Duodenal mucosa (tissue), 2 donors: ENCODE measurements around the gene PRKG1.
"Not testable (repeated sequence)": the region's sequence is repeated elsewhere in the genome, so short reads cannot be mapped to it uniquely, and the experiment has no call there.

Experiments used
- H3K27ac ChIP-seq: one replicate; pipeline ENCODE4 v1.7.0; 2013; ENCODE audit warnings: low read depth, low read length
- H3K27me3 ChIP-seq, 2 donors: one replicate each; pipeline ENCODE4 v1.7.0; 2013; ENCODE audit warnings: low read length in 2 of 2, control low read depth in 1 of 2; ENCODE audit not compliant: insufficient read depth in 2 of 2, control insufficient read depth in 1 of 2
- H3K36me3 ChIP-seq, 2 donors: one replicate each; pipeline ENCODE4 v1.7.0; 2013; ENCODE audit warnings: low read length in 2 of 2, control low read depth in 1 of 2; ENCODE audit not compliant: insufficient read depth in 2 of 2, control insufficient read depth in 1 of 2
- H3K4me1 ChIP-seq, 2 donors: one replicate each; pipeline ENCODE4 v1.7.0; 2013; ENCODE audit warnings: low read length in 2 of 2, control low read depth in 1 of 2; ENCODE audit not compliant: insufficient read depth in 2 of 2, control insufficient read depth in 1 of 2
- H3K4me3 ChIP-seq, 2 donors: one replicate each; pipeline ENCODE4 v1.7.0; 2013; ENCODE audit warnings: low read length in 2 of 2, low read depth in 1 of 2
- H3K9ac ChIP-seq, 2 donors: one replicate each; pipeline ENCODE4 v1.7.0; 2013; ENCODE audit warnings: low read length in 2 of 2, low read depth in 1 of 2
- H3K9me3 ChIP-seq, 2 donors: one replicate each; pipeline ENCODE4 v1.7.0; 2013; ENCODE audit warnings: low read length in 2 of 2, control low read depth in 1 of 2; ENCODE audit not compliant: control insufficient read depth in 1 of 2

PRKG1 gene

GRCh38 chr10:51186361-51186760 lies 112.1 kb downstream of the PRKG1 start:
- no peak overlapping the region for H3K27ac ChIP-seq
- H3K9ac ChIP-seq, result no peak overlapping the region
- H3K4me1 ChIP-seq, result no peaks in the 10 kb centered on the region
- no peak overlapping the region for H3K4me3 ChIP-seq
- no peaks in the 10 kb centered on the region for H3K27me3 ChIP-seq
- H3K9me3 ChIP-seq, result no peaks in the 10 kb centered on the region
- no peaks in the 10 kb centered on the region for H3K36me3 ChIP-seq

GRCh38 chr10:51188008-51188407 lies 113.7 kb downstream of the PRKG1 start:
- Histone ChIP-seq H3K9ac (no peak overlapping the region), H3K27me3 (no peaks in the 10 kb centered on the region), H3K4me1 (no peaks in the 10 kb centered on the region), H3K4me3 (no peak overlapping the region), H3K36me3 (no peaks in the 10 kb centered on the region), H3K27ac (no peak overlapping the region), H3K9me3 (no peaks in the 10 kb centered on the region)

- Histone ChIP-seq H3K4me3 (no peak overlapping the region), H3K4me1 (no peaks in the 10 kb centered on the region), H3K9ac (no peak overlapping the region), H3K9me3 (no peaks in the 10 kb centered on the region), H3K36me3 (no peaks in the 10 kb centered on the region), H3K27ac (no peak overlapping the region), H3K27me3 (no peaks in the 10 kb centered on the region)
Measured at GRCh38 chr10:51188866-51189265, 114.6 kb downstream of the PRKG1 start.

GRCh38 chr10:51196508-51197175 lies 122.4 kb downstream of the PRKG1 start:
- H3K4me3 ChIP-seq, result no peak overlapping the region
- no peaks in the 10 kb centered on the region for H3K4me1 ChIP-seq
- H3K27ac ChIP-seq, result no peak overlapping the region
- no peaks in the 10 kb centered on the region for H3K27me3 ChIP-seq
- H3K36me3 ChIP-seq, result no peaks in the 10 kb centered on the region
- H3K9ac ChIP-seq, result no peak overlapping the region
- H3K9me3 ChIP-seq, result no peaks in the 10 kb centered on the region

- Histone ChIP-seq H3K4me3 (no peak overlapping the region), H3K27me3 (no peaks in the 10 kb centered on the region), H3K4me1 (no peaks in the 10 kb centered on the region), H3K9me3 (no peaks in the 10 kb centered on the region), H3K36me3 (no peaks in the 10 kb centered on the region), H3K9ac (no peak overlapping the region), H3K27ac (no peak overlapping the region)
Measured at GRCh38 chr10:51198170-51198569, 123.9 kb downstream of the PRKG1 start.

- H3K36me3 ChIP-seq, result no peaks in the 10 kb centered on the region
- H3K4me1 ChIP-seq, result no peaks in the 10 kb centered on the region
- no peaks in the 10 kb centered on the region for H3K9me3 ChIP-seq
- H3K27me3 ChIP-seq, result no peaks in the 10 kb centered on the region
- no peak overlapping the region for H3K4me3 ChIP-seq
- H3K27ac ChIP-seq, result no peak overlapping the region
- no peak overlapping the region for H3K9ac ChIP-seq
Measured at GRCh38 chr10:51201947-51202346, 127.7 kb downstream of the PRKG1 start.

- Histone ChIP-seq H3K4me3 (no peak overlapping the region), H3K9me3 (no peaks in the 10 kb centered on the region), H3K4me1 (no peaks in the 10 kb centered on the region), H3K9ac (no peak overlapping the region), H3K36me3 (no peaks in the 10 kb centered on the region), H3K27me3 (no peaks in the 10 kb centered on the region), H3K27ac (no peak overlapping the region)
Measured at GRCh38 chr10:51203359-51203758, 129.1 kb downstream of the PRKG1 start.

GRCh38 chr10:51204066-51204465 lies 129.8 kb downstream of the PRKG1 start:
- no peaks in the 10 kb centered on the region for H3K4me1 ChIP-seq
- H3K36me3 ChIP-seq, result no peaks in the 10 kb centered on the region
- H3K9ac ChIP-seq, result no peak overlapping the region
- H3K27ac ChIP-seq, result no peak overlapping the region
- H3K9me3 ChIP-seq, result no peaks in the 10 kb centered on the region
- H3K27me3 ChIP-seq, result no peaks in the 10 kb centered on the region
- no peak overlapping the region for H3K4me3 ChIP-seq

- no peaks in the 10 kb centered on the region for H3K36me3 ChIP-seq
- H3K9me3 ChIP-seq, result no peaks in the 10 kb centered on the region
- H3K27ac ChIP-seq, result no peak overlapping the region
- H3K27me3 ChIP-seq, result no peaks in the 10 kb centered on the region
- no peak overlapping the region for H3K4me3 ChIP-seq
- H3K9ac ChIP-seq, result no peak overlapping the region
- H3K4me1 ChIP-seq, result no peaks in the 10 kb centered on the region
Measured at GRCh38 chr10:51204701-51205100, 130.4 kb downstream of the PRKG1 start.

GRCh38 chr10:51206500-51206899 lies 132.2 kb downstream of the PRKG1 start:
- Histone ChIP-seq H3K4me3 (no peak overlapping the region), H3K9me3 (no peaks in the 10 kb centered on the region), H3K4me1 (no peaks in the 10 kb centered on the region), H3K9ac (no peak overlapping the region), H3K36me3 (no peaks in the 10 kb centered on the region), H3K27ac (no peak overlapping the region), H3K27me3 (no peaks in the 10 kb centered on the region)

- not testable (repeated sequence) for H3K27ac ChIP-seq, H3K9me3 ChIP-seq, H3K4me3 ChIP-seq, H3K9ac ChIP-seq, H3K27me3 ChIP-seq, H3K4me1 ChIP-seq, H3K36me3 ChIP-seq
Measured at GRCh38 chr10:51212937-51213336, 138.7 kb downstream of the PRKG1 start.
